Activated naive CD4-positive, alpha-beta T cell treated with anti-CD3 and anti-CD28 coated beads, Interleukin-2, amount 50 U/mL, for 16 hours (primary cell): ENCODE measurements around the gene NKX2-4.
"Not testable (repeated sequence)": the region's sequence is repeated elsewhere in the genome, so short reads cannot be mapped to it uniquely, and the experiment has no call there.

Experiments
- DNase-seq: peaks from one replicate; pipeline ENCODE4 v3.0.0-alpha.2; 2020

The NKX2-4 gene

GRCh38 chr20:21393816-21394519 is 3.4 kb downstream of the NKX2-4 start:
- DNase-seq, result no peak

- no peak for DNase-seq
These were observed 4.2 kb downstream of the NKX2-4 start for GRCh38 chr20:21393166-21393565.

- DNase-seq, result no peak
These were observed 5.4 kb downstream of the NKX2-4 start for GRCh38 chr20:21391972-21392352.

- DNase-seq, result peak; percentile 16
These were observed 5.9 kb downstream of the NKX2-4 start for GRCh38 chr20:21391185-21391971.

GRCh38 chr20:21390768-21391167 is 6.6 kb downstream of the NKX2-4 start:
- DNase-seq, result no peak

- no peak for DNase-seq
These were observed 8.0 kb downstream of the NKX2-4 start for GRCh38 chr20:21389368-21389767.

GRCh38 chr20:21388566-21388965 is 8.8 kb downstream of the NKX2-4 start:
- no peak for DNase-seq

- DNase-seq, result no peak
These were observed 9.8 kb downstream of the NKX2-4 start for GRCh38 chr20:21387528-21387927.

GRCh38 chr20:21386111-21386510 is 11.2 kb downstream of the NKX2-4 start:
- no peak for DNase-seq

GRCh38 chr20:21384308-21384892 is 12.9 kb downstream of the NKX2-4 start:
- DNase-seq, result no peak

- no peak for DNase-seq
These were observed 15.7 kb downstream of the NKX2-4 start for GRCh38 chr20:21381619-21382018.

GRCh38 chr20:21380711-21381110 is 16.6 kb downstream of the NKX2-4 start:
- DNase-seq, result no peak

GRCh38 chr20:21378259-21378658 is 19.1 kb downstream of the NKX2-4 start:
- DNase-seq, result no peak

- no peak for DNase-seq
These were observed 19.6 kb downstream of the NKX2-4 start for GRCh38 chr20:21377701-21378100.

GRCh38 chr20:21376626-21377025 is 20.7 kb downstream of the NKX2-4 start:
- DNase-seq, result no peak

- DNase-seq, result no peak
These were observed 23.9 kb downstream of the NKX2-4 start for GRCh38 chr20:21373436-21373835.

GRCh38 chr20:21372016-21372415 is 25.3 kb downstream of the NKX2-4 start:
- DNase-seq, result no peak

GRCh38 chr20:21371193-21371592 is 26.1 kb downstream of the NKX2-4 start:
- DNase-seq, result no peak

- DNase-seq, result no peak
These were observed 28.5 kb downstream of the NKX2-4 start for GRCh38 chr20:21368791-21369190.

- DNase-seq, result not testable (repeated sequence)
These were observed 31.1 kb downstream of the NKX2-4 start for GRCh38 chr20:21366273-21366672.

GRCh38 chr20:21365771-21366170 is 31.6 kb downstream of the NKX2-4 start:
- no peak for DNase-seq

GRCh38 chr20:21364413-21364812 is 32.9 kb downstream of the NKX2-4 start:
- no peak for DNase-seq

GRCh38 chr20:21361266-21361665 is 36.1 kb downstream of the NKX2-4 start:
- DNase-seq, result no peak

- DNase-seq, result no peak
These were observed 36.6 kb downstream of the NKX2-4 start for GRCh38 chr20:21360705-21361104.
